ENCODE results near the gene LENG8. TPM values are rescaled to one million over a fixed set of nuclear protein-coding genes. Genes with fewer than 3 reads are reported as not detected.

The LENG8 gene
- total and polyA plus RNA-seq, 2 of the 8 experiments (the other 6 are each of a cell fraction or from before 2014, with no cell fraction given): 62.2 to 108 TPM

GRCh38 chr19:54424660-54425381, 24.2 kb upstream of the LENG8 start:
- CTCF ChIA-PET (ENCODE audit: partially characterized antibody): interaction anchor here (1.0 to 7.2 kb wide), 6 partner anchors 9 to 1246 kb away, joined by 3 to 39 read pairs (median 8); partner anchors contain the start of genes LENG8 and TTYH1
- no peak for FAIRE-seq
- TF ChIP-seq SAP30 (IDR thresholded peaks at IDR 0.05; ENCODE audit: insufficient read depth, insufficient replicate concordance, low read length) (no peak), JUND (IDR thresholded peaks at IDR 0.05; ENCODE audit: low read length) (no peak), ASH2L (IDR thresholded peaks at IDR 0.05; ENCODE audit: low read length) (no peak), RXRA (IDR thresholded peaks at IDR 0.05; ENCODE audit: insufficient read depth, low read depth, low read length) (no peak), TAF1 (IDR thresholded peaks at IDR 0.05; ENCODE audit: low read depth, low read length) (no peak), CTBP2 (IDR thresholded peaks at IDR 0.05; ENCODE audit: borderline replicate concordance, insufficient read depth, insufficient read length, low read length) (no peak), KDM5A (IDR thresholded peaks at IDR 0.05; ENCODE audit: low read length) (no peak), POU5F1 (IDR thresholded peaks at IDR 0.05; ENCODE audit: low read depth, low read length) (no peak)
- TF ChIP-seq, protein P1, sequence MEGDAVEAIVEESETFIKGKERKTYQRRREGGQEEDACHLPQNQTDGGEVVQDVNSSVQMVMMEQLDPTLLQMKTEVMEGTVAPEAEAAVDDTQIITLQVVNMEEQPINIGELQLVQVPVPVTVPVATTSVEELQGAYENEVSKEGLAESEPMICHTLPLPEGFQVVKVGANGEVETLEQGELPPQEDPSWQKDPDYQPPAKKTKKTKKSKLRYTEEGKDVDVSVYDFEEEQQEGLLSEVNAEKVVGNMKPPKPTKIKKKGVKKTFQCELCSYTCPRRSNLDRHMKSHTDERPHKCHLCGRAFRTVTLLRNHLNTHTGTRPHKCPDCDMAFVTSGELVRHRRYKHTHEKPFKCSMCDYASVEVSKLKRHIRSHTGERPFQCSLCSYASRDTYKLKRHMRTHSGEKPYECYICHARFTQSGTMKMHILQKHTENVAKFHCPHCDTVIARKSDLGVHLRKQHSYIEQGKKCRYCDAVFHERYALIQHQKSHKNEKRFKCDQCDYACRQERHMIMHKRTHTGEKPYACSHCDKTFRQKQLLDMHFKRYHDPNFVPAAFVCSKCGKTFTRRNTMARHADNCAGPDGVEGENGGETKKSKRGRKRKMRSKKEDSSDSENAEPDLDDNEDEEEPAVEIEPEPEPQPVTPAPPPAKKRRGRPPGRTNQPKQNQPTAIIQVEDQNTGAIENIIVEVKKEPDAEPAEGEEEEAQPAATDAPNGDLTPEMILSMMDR (IDR thresholded peaks at IDR 0.05; ENCODE audit: control extremely low read depth in 1 of 3, insufficient read depth in 1 of 3, low read depth in 1 of 3, low read length in 3 of 3): no peak

More at GRCh38 chr19:54424660-54425381, 24.2 kb upstream of the LENG8 start:
- Histone ChIP-seq H2BK15ac (ENCODE audit: low read length) (no peak overlapping the region), H4K91ac (replicated peaks; ENCODE audit: insufficient read length, low read length) (no peak overlapping the region), H3K79me2 (ENCODE audit: control insufficient read depth in 1 of 2, insufficient read depth in 2 of 2, low read length in 2 of 2) (no peaks in the 10 kb centered on the region), H3K9ac (replicated peaks in 1 of 4; ENCODE audit: extremely low read depth in 1 of 4, low read depth in 3 of 4, low read length in 3 of 4) (no peak overlapping the region), H3K56ac (replicated peaks; ENCODE audit: insufficient read length, low read depth, low read length) (no peak overlapping the region), H2BK120ac (replicated peaks; ENCODE audit: low read depth, low read length) (no peak overlapping the region), H3K9me3 (ENCODE audit: insufficient read depth in 2 of 2, low read depth in 1 of 2, low read length in 1 of 2) (no peaks in the 10 kb centered on the region), H3K4me3 (ENCODE audit: extremely low read depth in 1 of 4, insufficient read depth in 2 of 4, low read depth in 3 of 4, low read length in 4 of 4) (no peak overlapping the region), H3K4ac (replicated peaks; ENCODE audit: insufficient read length, low read depth, low read length) (no peak overlapping the region), H4K5ac (ENCODE audit: insufficient read length, low read depth, low read length) (no peak overlapping the region), H3K4me1 (replicated peaks in 1 of 4; ENCODE audit: control insufficient read depth in 3 of 4, insufficient read depth in 4 of 4, low read length in 3 of 4) (peaks cover 11 to 31% (median 17%) of the 10 kb centered on the region in 4 experiments), H3K27ac (ENCODE audit: low read depth, low read length) (no peak overlapping the region), H3K36me3 (ENCODE audit: control insufficient read depth in 2 of 4, insufficient read depth in 4 of 4, low read length in 3 of 4) (peaks cover 2 to 16% (median 3%) of the 10 kb centered on the region in 4 experiments; a peak in 7 of 8 replicates), H2AK5ac (ENCODE audit: low read depth, low read length) (no peak overlapping the region), H2AFZ (ENCODE audit: low read length) (no peak overlapping the region), H2BK20ac (ENCODE audit: low read length) (no peak overlapping the region), H2BK12ac (ENCODE audit: low read depth, low read length) (no peak overlapping the region), H3K27me3 (replicated peaks in 1 of 4; ENCODE audit: control insufficient read depth in 3 of 4, extremely low read depth in 1 of 4, insufficient read depth in 3 of 4, low read length in 3 of 4) (peaks cover 0 to 3% (median 1%) of the 10 kb centered on the region in 4 experiments; a peak in 2 of 7 replicates), H2BK5ac (ENCODE audit: low read depth, low read length) (no peak overlapping the region), H3K79me1 (ENCODE audit: low read depth, low read length) (peaks cover 2% of the 10 kb centered on the region; the same call in 1 of the 2 replicates), H3K23me2 (ENCODE audit: low read depth, low read length) (peaks cover 3% of the 10 kb centered on the region; the same call in 1 of the 2 replicates), H3K18ac (ENCODE audit: extremely low read depth, low read length) (no peak overlapping the region), H3K23ac (ENCODE audit: insufficient read length) (no peak overlapping the region), H4K20me1 (replicated peaks in 1 of 2; ENCODE audit: control insufficient read depth in 1 of 2, insufficient read depth in 2 of 2, low read length in 2 of 2) (peaks cover 4 to 7% of the 10 kb centered on the region in 2 experiments), H4K8ac (ENCODE audit: extremely low read depth, insufficient read depth, low read length) (no peak overlapping the region), H3K4me2 (ENCODE audit: insufficient read depth in 1 of 2, low read depth in 2 of 2, low read length in 2 of 2) (no peak overlapping the region), H3K14ac (ENCODE audit: insufficient read length) (no peak overlapping the region)
- POLR2A ChIA-PET (ENCODE audit: partially characterized antibody): interaction anchor here (0.9 to 1.9 kb wide), 5 partner anchors 9 to 98 kb away, joined by 3 to 6 read pairs (median 3); partner anchors contain the start of gene TTYH1
- DNase-seq (ENCODE audit: low read depth in 1 of 2, low spot score in 2 of 2): no peak
- 92% methylated on average over 33 of the region's 36 CpGs; no CpG with 5 or more reads in 1 of the 2 experiments for WGBS, 2 experiments (ENCODE audit: extremely low coverage in 1 of 2, insufficient coverage in 1 of 2, insufficient read length in 1 of 2, insufficient replicate concordance in 2 of 2, low coverage in 1 of 2, low lambda C conversion rate in 2 of 2, missing lambda C conversion rate in 1 of 2)

Data from H1 (cell line).